IPS-15b (cell line): ENCODE results near the gene FSTL5.

Source experiments
- H3K27me3 ChIP-seq: one replicate; pipeline ENCODE4 v1.6.1; 2013; ENCODE audit warnings: low read length; ENCODE audit not compliant: control insufficient read depth, insufficient read depth
- H3K36me3 ChIP-seq: one replicate; pipeline ENCODE4 v1.6.1; 2013; ENCODE audit warnings: low read length; ENCODE audit not compliant: control insufficient read depth, insufficient read depth
- H3K4me1 ChIP-seq: one replicate; pipeline ENCODE4 v1.6.1; 2013; ENCODE audit warnings: mild to moderate bottlenecking, low read length; ENCODE audit not compliant: control insufficient read depth, insufficient read depth
- H3K4me3 ChIP-seq: one replicate; pipeline ENCODE4 v1.5.1; 2013; ENCODE audit warnings: low read depth, low read length
- H3K9ac ChIP-seq: one replicate; pipeline ENCODE4 v1.6.1; 2013; ENCODE audit warnings: low read depth, mild to moderate bottlenecking, low read length
- H3K9me3 ChIP-seq: one replicate; pipeline ENCODE4 v1.6.1; 2013; ENCODE audit warnings: mild to moderate bottlenecking, low read length; ENCODE audit not compliant: control insufficient read depth, insufficient read depth

Gene FSTL5

GRCh38 chr4:161393602-161394001 lies 770.2 kb downstream of the FSTL5 start:
- no peaks in the 10 kb centered on the region for H3K36me3 ChIP-seq
- H3K4me1 ChIP-seq, result peaks cover 4% of the 10 kb centered on the region
- H3K9ac ChIP-seq, result no peak overlapping the region
- H3K9me3 ChIP-seq, result no peaks in the 10 kb centered on the region
- no peak overlapping the region for H3K4me3 ChIP-seq
- no peaks in the 10 kb centered on the region for H3K27me3 ChIP-seq

GRCh38 chr4:161382655-161383054 lies 781.1 kb downstream of the FSTL5 start:
- no peaks in the 10 kb centered on the region for H3K4me1 ChIP-seq
- H3K4me3 ChIP-seq, result no peak overlapping the region
- H3K9me3 ChIP-seq, result no peaks in the 10 kb centered on the region
- no peaks in the 10 kb centered on the region for H3K36me3 ChIP-seq
- no peaks in the 10 kb centered on the region for H3K27me3 ChIP-seq
- no peak overlapping the region for H3K9ac ChIP-seq

- no peaks in the 10 kb centered on the region for H3K27me3 ChIP-seq
- no peak overlapping the region for H3K9ac ChIP-seq
- no peaks in the 10 kb centered on the region for H3K4me1 ChIP-seq
These were observed 787.5 kb downstream of the FSTL5 start for GRCh38 chr4:161376275-161376674.

GRCh38 chr4:161364681-161365080 lies 799.1 kb downstream of the FSTL5 start:
- H3K36me3 ChIP-seq, result no peaks in the 10 kb centered on the region
- no peak overlapping the region for H3K4me3 ChIP-seq
- no peak overlapping the region for H3K9ac ChIP-seq
- H3K4me1 ChIP-seq, result no peaks in the 10 kb centered on the region
- no peaks in the 10 kb centered on the region for H3K27me3 ChIP-seq
- no peaks in the 10 kb centered on the region for H3K9me3 ChIP-seq

More at GRCh38 chr4:161376275-161376674, 787.5 kb downstream of the FSTL5 start:
- H3K36me3 ChIP-seq, result no peaks in the 10 kb centered on the region
- no peak overlapping the region for H3K4me3 ChIP-seq
- H3K9me3 ChIP-seq, result no peaks in the 10 kb centered on the region

GRCh38 chr4:161360982-161361381 lies 802.8 kb downstream of the FSTL5 start:
- Histone ChIP-seq H3K9me3 (no peaks in the 10 kb centered on the region), H3K36me3 (no peaks in the 10 kb centered on the region), H3K9ac (no peak overlapping the region), H3K27me3 (no peaks in the 10 kb centered on the region), H3K4me3 (no peak overlapping the region), H3K4me1 (no peaks in the 10 kb centered on the region)

GRCh38 chr4:161359491-161359890 lies 804.3 kb downstream of the FSTL5 start:
- no peak overlapping the region for H3K9ac ChIP-seq
- no peaks in the 10 kb centered on the region for H3K36me3 ChIP-seq
- no peaks in the 10 kb centered on the region for H3K4me1 ChIP-seq
- no peaks in the 10 kb centered on the region for H3K9me3 ChIP-seq
- H3K4me3 ChIP-seq, result no peak overlapping the region
- H3K27me3 ChIP-seq, result no peaks in the 10 kb centered on the region

GRCh38 chr4:161356351-161356750 lies 807.4 kb downstream of the FSTL5 start:
- Histone ChIP-seq H3K9ac (no peak overlapping the region), H3K27me3 (no peaks in the 10 kb centered on the region), H3K9me3 (no peaks in the 10 kb centered on the region), H3K4me3 (no peak overlapping the region), H3K36me3 (no peaks in the 10 kb centered on the region), H3K4me1 (no peaks in the 10 kb centered on the region)

- H3K4me3 ChIP-seq, result no peak overlapping the region
- H3K9ac ChIP-seq, result no peak overlapping the region
- no peaks in the 10 kb centered on the region for H3K36me3 ChIP-seq
- no peaks in the 10 kb centered on the region for H3K27me3 ChIP-seq
- H3K4me1 ChIP-seq, result no peaks in the 10 kb centered on the region
- H3K9me3 ChIP-seq, result no peaks in the 10 kb centered on the region
These were observed 812.9 kb downstream of the FSTL5 start for GRCh38 chr4:161350946-161351345.

- H3K9me3 ChIP-seq, result no peaks in the 10 kb centered on the region
- no peak overlapping the region for H3K4me3 ChIP-seq
- no peak overlapping the region for H3K9ac ChIP-seq
- H3K27me3 ChIP-seq, result no peaks in the 10 kb centered on the region
- H3K36me3 ChIP-seq, result no peaks in the 10 kb centered on the region
- no peaks in the 10 kb centered on the region for H3K4me1 ChIP-seq
These were observed 818.1 kb downstream of the FSTL5 start for GRCh38 chr4:161345741-161346140.

- Histone ChIP-seq H3K9me3 (no peaks in the 10 kb centered on the region), H3K27me3 (no peaks in the 10 kb centered on the region), H3K4me3 (no peak overlapping the region), H3K36me3 (no peaks in the 10 kb centered on the region), H3K9ac (no peak overlapping the region), H3K4me1 (no peaks in the 10 kb centered on the region)
These were observed 820.2 kb downstream of the FSTL5 start for GRCh38 chr4:161343569-161343950.

GRCh38 chr4:161342881-161343568 lies 820.8 kb downstream of the FSTL5 start:
- Histone ChIP-seq H3K27me3 (no peaks in the 10 kb centered on the region), H3K9me3 (no peaks in the 10 kb centered on the region), H3K36me3 (no peaks in the 10 kb centered on the region), H3K4me3 (no peak overlapping the region), H3K9ac (no peak overlapping the region), H3K4me1 (no peaks in the 10 kb centered on the region)

- Histone ChIP-seq H3K4me3 (no peak overlapping the region), H3K36me3 (no peaks in the 10 kb centered on the region), H3K4me1 (no peaks in the 10 kb centered on the region), H3K9me3 (no peaks in the 10 kb centered on the region), H3K9ac (no peak overlapping the region), H3K27me3 (no peaks in the 10 kb centered on the region)
These were observed 827.2 kb downstream of the FSTL5 start for GRCh38 chr4:161336621-161337020.
